ENCODE measurements around the gene NSUN7. TPM values are rescaled to one million over a fixed set of nuclear protein-coding genes. Genes with fewer than 3 reads are reported as not detected.

Gene NSUN7
- total and polyA plus RNA-seq, 2 of the 13 experiments (the other 11 are each of a cell fraction or from before 2014, with no cell fraction given): 0.05 TPM; not detected in 1

GRCh38 chr4:40728333-40728732 lies 21.4 kb upstream of the NSUN7 start (continued):
- TF ChIP-seq GZF1 (CRISPR knock-in tag; IDR thresholded peaks at IDR 0.05) (no peak), SALL2 (CRISPR knock-in tag; IDR thresholded peaks at IDR 0.05) (no peak), POGZ (CRISPR knock-in tag; IDR thresholded peaks at IDR 0.05) (no peak), SOX13 (IDR thresholded peaks at IDR 0.05) (no peak), SOX13 (CRISPR knock-in tag; conservative IDR thresholded peaks at IDR 0.05 in 1 of 2, IDR thresholded peaks at IDR 0.05 in 1 of 2) (peak in 1 of 2 experiments; percentile 77; a peak in 2 of 4 replicates), SIN3B (IDR thresholded peaks at IDR 0.05; ENCODE audit: low read length) (no peak), NFE2L1 (CRISPR knock-in tag; IDR thresholded peaks at IDR 0.05; ENCODE audit: borderline replicate concordance) (no peak), ARID3A (IDR thresholded peaks at IDR 0.05; ENCODE audit: low read depth, low read length) (no peak), KDM1A (CRISPR knock-in tag; IDR thresholded peaks at IDR 0.05) (no peak), TRAFD1 (CRISPR knock-in tag; IDR thresholded peaks at IDR 0.05; ENCODE audit: borderline replicate concordance) (no peak), NCOR1 (IDR thresholded peaks at IDR 0.05; ENCODE audit: borderline replicate concordance, low read length) (peak; percentile 61; the same call in 1 of the 2 replicates), HMG20A (CRISPR knock-in tag; IDR thresholded peaks at IDR 0.05; ENCODE audit: borderline replicate concordance) (peak; percentile 26; the same call in 1 of the 2 replicates), SOX5 (CRISPR knock-in tag; IDR thresholded peaks at IDR 0.05; ENCODE audit: borderline replicate concordance) (peak; percentile 66; the same call in 1 of the 2 replicates), MXD1 (CRISPR knock-in tag; IDR thresholded peaks at IDR 0.05) (no peak), PLRG1 (conservative IDR thresholded peaks at IDR 0.05) (no peak), ZNF230 (CRISPR knock-in tag; IDR thresholded peaks at IDR 0.05) (no peak), ZNF281 (CRISPR knock-in tag; IDR thresholded peaks at IDR 0.05; ENCODE audit: borderline replicate concordance) (no peak), KAT2B (IDR thresholded peaks at IDR 0.05; ENCODE audit: borderline replicate concordance, low read depth, low read length) (no peak), ZFY (CRISPR knock-in tag; IDR thresholded peaks at IDR 0.05) (no peak), KLF9 (CRISPR knock-in tag; IDR thresholded peaks at IDR 0.05; ENCODE audit: low read depth) (no peak), ZBTB7A (CRISPR knock-in tag; IDR thresholded peaks at IDR 0.05) (no peak), GFI1 (CRISPR knock-in tag; IDR thresholded peaks at IDR 0.05; ENCODE audit: borderline replicate concordance) (peak; percentile 84), MAFF (IDR thresholded peaks at IDR 0.05; ENCODE audit: low read depth, low read length) (no peak), ZBTB42 (CRISPR knock-in tag; IDR thresholded peaks at IDR 0.05) (no peak), NCOA5 (CRISPR knock-in tag; IDR thresholded peaks at IDR 0.05) (no peak), ZNF792 (CRISPR knock-in tag; IDR thresholded peaks at IDR 0.05) (no peak), RXRB (CRISPR knock-in tag; IDR thresholded peaks at IDR 0.05; ENCODE audit: borderline replicate concordance) (no peak), ZNF562 (CRISPR knock-in tag; IDR thresholded peaks at IDR 0.05; ENCODE audit: borderline replicate concordance) (no peak), XBP1 (CRISPR knock-in tag; IDR thresholded peaks at IDR 0.05) (no peak)

Data from HepG2 (cell line).